H9 (cell line): ENCODE measurements around the gene SESN2. TPM values are rescaled to one million over a fixed set of nuclear protein-coding genes. Genes with fewer than 3 reads are reported as not detected.

Source experiments
- DNase-seq: peaks from one replicate; pipeline ENCODE4 v3.0.0-alpha.2; 2017
- H2AFZ ChIP-seq: one replicate; pipeline ENCODE4 v1.6.1; 2013; ENCODE audit warnings: mild to moderate bottlenecking, low read length, control low read depth, moderate library complexity
- H2AK5ac ChIP-seq: 2 replicates; pipeline ENCODE4 v1.6.1; 2013; ENCODE audit warnings: low read length, control low read depth, mixed read lengths; ENCODE audit not compliant: insufficient read length
- H2BK120ac ChIP-seq: one replicate; pipeline ENCODE4 v1.6.1; 2013; ENCODE audit warnings: low read depth, mild to moderate bottlenecking, low read length, control low read depth, inconsistent platforms; ENCODE audit not compliant: poor library complexity, severe bottlenecking
- H2BK12ac ChIP-seq: 2 replicates; pipeline ENCODE4 v1.6.1; 2013; ENCODE audit warnings: low read length, control low read depth, mixed read lengths, low read depth; ENCODE audit not compliant: insufficient read length
- H2BK15ac ChIP-seq: 2 replicates; pipeline ENCODE4 v1.6.1; 2013; ENCODE audit warnings: low read depth, low read length, control low read depth
- H2BK20ac ChIP-seq: one replicate; pipeline ENCODE4 v1.6.1; 2013; ENCODE audit warnings: low read depth, mild to moderate bottlenecking, low read length, control low read depth, inconsistent platforms; ENCODE audit not compliant: poor library complexity, severe bottlenecking
- H2BK5ac ChIP-seq: 2 replicates; pipeline ENCODE4 v1.6.1; 2013; ENCODE audit warnings: low read length, control low read depth, mixed read lengths; ENCODE audit not compliant: insufficient read length
- H3K14ac ChIP-seq: 2 replicates; pipeline ENCODE4 v1.6.1; 2013; ENCODE audit warnings: low read length, control low read depth; ENCODE audit not compliant: insufficient read depth
- H3K18ac ChIP-seq: 2 replicates; pipeline ENCODE4 v1.6.1; 2013; ENCODE audit warnings: low read depth, mild to moderate bottlenecking, mixed read lengths, low read length, control low read depth; ENCODE audit not compliant: insufficient read length
- H3K23ac ChIP-seq: 2 replicates; pipeline ENCODE4 v1.6.1; 2013; ENCODE audit warnings: low read length, control low read depth, mixed read lengths, low read depth; ENCODE audit not compliant: insufficient read length
- H3K23me2 ChIP-seq: 2 replicates; pipeline ENCODE4 v1.6.1; 2013; ENCODE audit warnings: low read depth, mild to moderate bottlenecking, mixed read lengths, low read length, control low read depth; ENCODE audit not compliant: insufficient read length, poor library complexity, severe bottlenecking
- H3K27ac ChIP-seq: 2 replicates; pipeline ENCODE4 v1.5.1; 2013; ENCODE audit warnings: low read length, control low read depth, mixed read lengths, low read depth; ENCODE audit not compliant: insufficient read length
- H3K27me3 ChIP-seq: 2 replicates; pipeline ENCODE4 v1.6.1; 2013; ENCODE audit warnings: low read length, control low read depth, inconsistent platforms; ENCODE audit not compliant: insufficient read depth
- H3K4ac ChIP-seq: 2 replicates; pipeline ENCODE4 v1.6.1; 2013; ENCODE audit warnings: low read depth, mild to moderate bottlenecking, control low read depth, inconsistent platforms, low read length, moderate library complexity
- H3K4me1 ChIP-seq: 2 replicates; pipeline ENCODE4 v1.6.1; 2013; ENCODE audit warnings: low read length, control low read depth, inconsistent platforms; ENCODE audit not compliant: insufficient read depth
- H3K4me2 ChIP-seq: 2 replicates; pipeline ENCODE4 v1.6.1; 2013; ENCODE audit warnings: low read length, control low read depth, mixed read lengths; ENCODE audit not compliant: insufficient read length, insufficient read depth
- H3K56ac ChIP-seq: 2 replicates; pipeline ENCODE4 v1.6.1; 2013; ENCODE audit warnings: low read depth, mild to moderate bottlenecking, mixed read lengths, low read length, control low read depth; ENCODE audit not compliant: insufficient read length
- H3K79me1 ChIP-seq: 2 replicates; pipeline ENCODE4 v1.6.1; 2013; ENCODE audit warnings: low read depth, mild to moderate bottlenecking, moderate library complexity, low read length, control low read depth, inconsistent platforms; ENCODE audit not compliant: insufficient read depth, poor library complexity, severe bottlenecking
- H3K79me2 ChIP-seq: 2 replicates; pipeline ENCODE4 v1.6.1; 2013; ENCODE audit warnings: low read length, control low read depth, inconsistent platforms; ENCODE audit not compliant: insufficient read depth
- H3K9ac ChIP-seq: 2 replicates; pipeline ENCODE4 v1.6.1; 2013; ENCODE audit warnings: low read length, control low read depth, mixed read lengths; ENCODE audit not compliant: insufficient read length; ENCODE audit errors: extremely low read depth
- H3K9me3 ChIP-seq: one replicate; pipeline ENCODE4 v1.6.1; 2013; ENCODE audit warnings: low read depth, low read length, inconsistent platforms; ENCODE audit not compliant: control insufficient read depth
- H3T11ph ChIP-seq: one replicate; pipeline ENCODE4 v1.6.1; 2013; ENCODE audit warnings: mild to moderate bottlenecking, low read length, control low read depth, inconsistent platforms
- H4K20me1 ChIP-seq: one replicate; pipeline ENCODE4 v1.6.1; 2013; ENCODE audit not compliant: control insufficient read depth, insufficient read length, insufficient read depth
- H4K5ac ChIP-seq: 2 replicates; pipeline ENCODE4 v1.6.1; 2013; ENCODE audit warnings: low read depth, mild to moderate bottlenecking, mixed read lengths, low read length, control low read depth; ENCODE audit not compliant: insufficient read length
- H4K8ac ChIP-seq: replicated peaks from 2 replicates; pipeline ENCODE4 v1.6.1; 2013; ENCODE audit warnings: low read length, control low read depth, mixed read lengths, low read depth; ENCODE audit not compliant: insufficient read length
- H4K91ac ChIP-seq: 2 replicates; pipeline ENCODE4 v1.6.1; 2013; ENCODE audit warnings: low read depth, mild to moderate bottlenecking, moderate library complexity, mixed read lengths, low read length, control low read depth; ENCODE audit not compliant: insufficient read length
- H3K27ac Mint-ChIP-seq, 3 experiments: 2 replicates in 2 of 3; 3 replicates in 1 of 3; pipeline ENCODE4 v1.8.0; 2020 to 2021; ENCODE audit warnings: mixed read lengths in 3 of 3, mild to moderate bottlenecking in 1 of 3, moderate library complexity in 1 of 3
- H3K27me3 Mint-ChIP-seq: 2 replicates; pipeline ENCODE4 v1.8.0; 2021; ENCODE audit warnings: low read depth, mild to moderate bottlenecking, moderate library complexity, mixed read lengths
- H3K36me3 Mint-ChIP-seq, 3 experiments: 2 replicates in 2 of 3; 3 replicates in 1 of 3; pipeline ENCODE4 v1.8.0; 2020 to 2021; ENCODE audit warnings: low read depth in 3 of 3, mixed read lengths in 3 of 3; ENCODE audit not compliant: insufficient read depth in 1 of 3
- H3K4me1 Mint-ChIP-seq, 2 experiments: 2 replicates each; pipeline ENCODE4 v1.8.0; 2020; ENCODE audit warnings: mixed read lengths in 2 of 2
- H3K4me3 Mint-ChIP-seq, 2 experiments: 2 replicates in 1 of 2; 3 replicates in 1 of 2; pipeline ENCODE4 v1.8.0; 2020 to 2021; ENCODE audit warnings: mild to moderate bottlenecking in 2 of 2, mixed read lengths in 2 of 2, moderate library complexity in 1 of 2
- H3K9me3 Mint-ChIP-seq, 2 experiments: 2 replicates in 1 of 2; 3 replicates in 1 of 2; pipeline ENCODE4 v1.8.0; 2020; ENCODE audit warnings: mild to moderate bottlenecking in 2 of 2, mixed read lengths in 2 of 2, moderate library complexity in 1 of 2
- CTCF ChIP-seq: fragments of 200-600 bp; sonication (generic); conservative IDR thresholded peaks from 3 replicates; pipeline ENCODE4 v1.8.0; 2021; ENCODE audit warnings: antibody characterized with exemption, mild to moderate bottlenecking
- total RNA-seq: library from RNA; stranded (reverse); gene quantifications from 2 replicates; pipeline ENCODE4 v1.2.1, GENCODE V29; 2021

SESN2 gene
- total RNA-seq, 1 experiment from 2014 or later: 24.6 TPM

GRCh38 chr1:28229089-28229488 is 30.2 kb upstream of the SESN2 start:
- Mint-ChIP-seq H3K9me3 (peaks cover 0 to 3% of the 10 kb centered on the region in 2 experiments; a peak in 1 of 5 replicates), H3K4me3 (no peak overlapping the region), H3K27ac (no peak overlapping the region), H3K36me3 (peaks cover 29 to 53% (median 46%) of the 10 kb centered on the region in 3 experiments), H3K27me3 (no peaks in the 10 kb centered on the region), H3K4me1 (peaks cover 4 to 9% of the 10 kb centered on the region in 2 experiments; a peak in 3 of 4 replicates)
- Histone ChIP-seq H3K14ac (no peak overlapping the region), H3K23me2 (peaks cover 4% of the 10 kb centered on the region), H2BK20ac (no peak overlapping the region), H2AFZ (no peak overlapping the region), H2BK15ac (no peak overlapping the region), H4K91ac (no peak overlapping the region), H3T11ph (no peak overlapping the region), H3K23ac (no peak overlapping the region), H3K4ac (no peak overlapping the region), H2AK5ac (no peak overlapping the region), H2BK12ac (no peak overlapping the region), H2BK5ac (no peak overlapping the region), H3K79me2 (peaks cover 10% of the 10 kb centered on the region; the same call in 1 of the 2 replicates), H3K56ac (no peak overlapping the region), H3K4me2 (no peak overlapping the region), H4K8ac (no peak overlapping the region), H3K18ac (no peak overlapping the region), H3K9ac (no peak overlapping the region), H3K9me3 (no peaks in the 10 kb centered on the region), H2BK120ac (no peak overlapping the region), H3K79me1 (peaks cover 3% of the 10 kb centered on the region), H4K5ac (no peak overlapping the region), H3K4me1 (no peaks in the 10 kb centered on the region), H3K27me3 (no peaks in the 10 kb centered on the region), H3K27ac (no peak overlapping the region), H4K20me1 (no peaks in the 10 kb centered on the region)
- TF ChIP-seq CTCF: no peak
- no peak for DNase-seq
